HG03565 (cell line): Measurements from ENCODE around the gene ZNF317.

Experiments used
- ATAC-seq: cut with Tn5 transposase; IDR thresholded peaks from one replicate; pipeline ENCODE4 v1.9.1; 2021; ENCODE audit warnings: mild to moderate bottlenecking, moderate library complexity; ENCODE audit not compliant: unreplicated experiment

Gene ZNF317

DNA sequence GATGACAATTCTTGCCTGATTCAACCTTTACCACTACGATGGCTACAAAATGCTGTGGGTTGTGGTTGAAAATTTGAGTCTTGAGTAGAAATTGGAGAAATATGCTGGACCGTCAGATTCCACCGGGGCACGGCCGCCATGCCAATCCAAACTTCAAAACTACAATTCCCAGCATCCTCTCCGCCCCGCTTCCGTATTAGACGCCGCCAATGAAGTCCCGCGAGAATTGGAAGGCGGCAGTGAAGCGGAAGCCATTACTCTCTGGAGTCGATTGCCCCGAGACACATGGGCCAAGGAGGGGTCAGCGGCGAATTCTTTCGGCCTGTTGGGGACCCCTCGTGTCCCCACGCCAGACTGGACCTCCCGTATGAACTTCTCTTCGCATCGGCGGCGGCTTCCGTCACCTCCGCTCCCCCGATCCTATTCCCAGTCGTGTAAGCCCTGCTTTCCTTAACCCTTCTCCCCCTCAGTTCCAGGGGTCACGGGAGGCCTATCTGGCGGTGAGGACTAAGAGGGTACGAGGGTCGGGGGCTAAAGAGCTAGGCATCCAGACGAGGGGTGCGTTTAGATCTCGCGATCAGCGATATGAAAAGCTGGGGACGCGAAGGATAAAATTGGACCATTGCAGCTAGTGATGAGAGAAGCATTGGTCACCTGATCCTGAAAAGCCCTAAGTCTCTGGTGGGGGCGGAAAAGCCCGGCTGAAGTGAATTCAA is at the start of gene ZNF317:
Gene ZNF317, plus strand, starts transcription at position 239 of the 716 bp plus-strand sequence. CDS start 15,620 bp downstream, outside the sequence.
- ATAC-seq: peak; percentile 67

DNA sequence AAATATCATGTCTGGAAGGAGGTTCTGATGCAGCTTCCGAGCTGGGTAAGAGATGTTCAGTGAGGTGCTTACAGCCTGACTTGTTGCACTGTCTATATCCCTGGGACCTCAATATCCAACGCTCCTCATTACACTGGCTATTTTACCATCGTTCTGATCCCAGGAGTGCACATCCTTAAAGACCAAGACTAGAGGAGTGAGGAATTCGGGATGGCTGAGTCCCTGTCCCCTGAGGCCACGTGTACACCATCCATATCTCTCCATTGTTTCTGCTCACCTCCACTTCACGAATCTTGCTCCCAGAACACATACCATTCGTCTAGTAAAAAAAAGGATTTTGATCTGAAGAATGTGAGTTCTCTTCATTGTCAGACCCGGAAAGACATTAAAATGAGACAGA is 32.8 kb upstream of the ZNF317 start, which contains the start of gene OR7G2:
Gene OR7G2, minus strand, starts transcription at position 101 of the 400 bp plus-strand sequence. CDS start 4,232 bp downstream, outside the sequence.
- no peak for ATAC-seq

DNA sequence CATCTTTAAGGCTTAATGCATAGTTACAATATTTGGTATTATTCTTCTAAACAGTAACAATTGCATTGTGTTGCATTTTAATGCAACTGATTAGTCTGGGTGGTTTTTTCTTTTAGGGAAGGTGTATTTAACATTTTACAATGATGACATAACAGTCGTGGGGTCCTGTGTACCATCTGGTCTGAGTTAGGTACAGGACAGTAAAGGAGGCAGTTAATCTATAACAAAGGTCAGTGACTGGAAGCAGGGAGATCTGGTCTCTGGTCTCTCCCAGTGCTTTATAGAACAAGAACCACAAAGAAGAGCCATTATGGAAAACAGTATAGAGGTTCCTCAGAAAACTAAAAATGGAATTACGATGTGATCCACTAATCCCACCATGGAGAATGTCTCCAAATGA is 30.2 kb upstream of the ZNF317 start:
- no peak for ATAC-seq

DNA sequence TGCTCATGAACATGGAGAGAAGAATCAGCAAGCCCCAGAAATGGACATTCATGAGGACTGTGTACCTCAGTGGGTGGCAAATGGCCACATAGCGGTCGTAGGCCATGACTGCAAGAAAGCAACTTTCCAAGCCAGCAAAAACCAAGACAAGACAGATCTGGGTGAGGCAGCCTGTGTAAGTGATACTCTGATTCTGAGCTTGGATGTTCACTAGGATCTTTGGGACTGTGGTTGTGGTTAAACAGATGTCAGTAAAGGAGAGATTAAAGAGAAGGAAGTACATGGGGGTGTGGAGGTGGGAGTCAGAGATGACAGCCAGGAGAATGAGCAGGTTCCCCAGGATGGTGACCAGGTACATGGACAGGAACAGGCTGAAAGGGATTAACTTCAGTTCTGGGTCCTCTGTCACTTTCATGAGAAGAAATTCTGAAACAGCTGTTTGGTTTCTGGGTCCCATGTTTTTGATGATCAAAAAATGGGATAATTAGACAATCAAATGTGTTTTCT is 24.8 kb upstream of the ZNF317 start, which contains the start of gene OR7G1:
Gene OR7G1, minus strand, starts transcription at position 457 of the 507 bp plus-strand sequence. Its CDS starts 0 bp downstream, at position 457.
- ATAC-seq: no peak

DNA sequence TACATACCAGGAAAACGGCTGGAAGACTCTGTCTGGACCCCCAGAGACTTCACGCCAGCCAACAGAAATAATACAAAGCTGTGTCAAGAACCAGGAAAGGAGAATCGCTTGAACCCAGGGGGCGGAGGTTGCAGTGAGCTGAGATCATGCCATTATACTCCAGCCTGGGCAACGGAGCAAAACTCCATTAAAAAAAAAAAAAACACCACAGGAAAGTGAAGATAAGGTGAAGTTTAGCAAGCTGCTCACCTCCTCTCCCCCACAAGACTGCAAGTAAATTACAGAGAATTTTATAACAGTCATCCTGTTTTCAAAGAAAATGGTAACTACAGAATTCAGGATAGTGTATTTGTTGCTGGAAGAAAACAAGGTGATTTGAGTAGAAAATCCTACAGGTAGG is 23.6 kb upstream of the ZNF317 start:
- no peak for ATAC-seq

DNA sequence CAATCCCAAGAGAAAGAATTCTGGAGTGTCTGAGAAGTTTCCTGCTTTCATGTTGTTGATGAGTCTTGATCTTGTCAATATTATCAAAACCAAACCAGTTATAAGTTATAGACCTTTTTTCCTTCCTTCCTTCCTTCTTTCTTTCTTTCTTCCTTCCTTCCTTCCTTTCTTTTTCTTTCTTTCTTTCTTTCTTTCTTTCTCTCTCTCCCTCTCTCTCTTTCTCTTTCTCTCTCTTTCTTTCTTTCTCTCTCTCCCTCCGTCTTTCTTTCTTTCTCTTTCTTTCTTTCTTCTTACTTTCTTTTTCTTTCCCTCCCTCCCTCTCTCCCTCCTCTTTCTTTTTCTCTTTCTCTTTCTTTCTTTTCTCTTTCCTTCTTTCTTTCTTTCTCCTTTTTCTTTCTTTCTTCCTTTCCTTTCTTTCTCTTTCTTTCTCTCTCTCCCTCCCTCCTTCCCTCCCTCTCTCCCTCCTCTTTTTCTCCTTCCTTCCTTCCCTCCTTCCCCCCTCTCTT is 13.2 kb upstream of the ZNF317 start, which contains the start of gene OR7G3:
Gene OR7G3, minus strand, starts transcription at position 51 of the 506 bp plus-strand sequence. Its CDS starts 0 bp downstream, at position 51.
- no peak for ATAC-seq

DNA sequence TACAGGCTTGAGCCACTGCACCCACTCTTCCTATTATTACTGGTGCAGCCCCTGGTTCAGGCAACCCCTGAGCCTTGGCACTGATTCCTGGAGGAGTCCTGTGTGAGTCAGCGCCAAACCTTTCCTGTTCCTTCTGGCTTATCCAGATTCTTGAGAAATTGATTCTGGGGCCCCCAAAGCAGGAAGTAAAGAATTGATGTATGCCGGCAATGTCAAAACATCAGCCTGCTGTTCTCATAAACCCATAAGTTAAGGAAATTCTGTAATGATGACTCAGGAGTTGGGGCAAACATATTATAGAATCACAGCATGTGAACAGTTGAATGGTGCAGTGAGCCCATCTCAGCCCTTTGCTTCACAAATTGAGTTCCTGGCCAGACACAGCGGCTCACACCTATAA is 12.0 kb upstream of the ZNF317 start:
- no peak for ATAC-seq

DNA sequence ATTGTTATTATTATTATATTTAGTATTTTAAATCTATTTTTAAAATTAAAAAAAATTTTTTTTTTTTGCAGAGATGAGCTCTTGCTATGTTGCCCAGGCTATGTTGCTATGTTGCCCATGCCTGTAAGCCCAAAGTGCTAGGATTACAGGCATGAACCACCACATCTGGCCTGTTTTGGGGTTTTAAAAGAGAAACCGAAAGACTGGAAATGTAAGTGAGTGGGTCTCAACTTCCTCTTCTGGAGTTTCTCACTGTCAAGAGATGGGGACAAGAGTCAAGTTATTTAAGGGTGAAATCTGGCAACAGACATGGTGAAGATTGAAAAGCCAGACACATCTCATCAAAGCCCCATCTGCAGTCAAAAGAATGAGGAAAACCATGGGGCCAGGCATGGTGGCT is 9.2 kb upstream of the ZNF317 start:
- no peak for ATAC-seq

DNA sequence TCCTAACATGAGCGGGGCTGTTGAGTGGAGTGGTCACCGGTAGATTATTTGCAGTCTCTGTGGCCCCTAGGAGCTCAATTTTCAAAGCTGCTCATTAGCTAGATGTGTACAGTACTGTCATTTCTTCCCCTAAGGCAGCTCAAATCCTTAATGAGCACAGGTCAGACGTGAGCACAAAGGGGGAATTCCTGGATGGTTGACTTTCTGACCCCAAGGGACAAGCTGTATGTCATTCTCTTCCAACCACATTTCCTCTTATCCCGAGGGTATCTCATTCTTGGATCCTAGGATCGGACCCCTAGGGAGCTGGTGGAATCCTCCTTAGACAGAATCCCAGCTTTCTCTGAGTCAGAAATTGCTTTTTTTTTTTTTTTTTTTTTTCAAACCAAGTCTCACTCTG is 7.8 kb upstream of the ZNF317 start:
- no peak for ATAC-seq

DNA sequence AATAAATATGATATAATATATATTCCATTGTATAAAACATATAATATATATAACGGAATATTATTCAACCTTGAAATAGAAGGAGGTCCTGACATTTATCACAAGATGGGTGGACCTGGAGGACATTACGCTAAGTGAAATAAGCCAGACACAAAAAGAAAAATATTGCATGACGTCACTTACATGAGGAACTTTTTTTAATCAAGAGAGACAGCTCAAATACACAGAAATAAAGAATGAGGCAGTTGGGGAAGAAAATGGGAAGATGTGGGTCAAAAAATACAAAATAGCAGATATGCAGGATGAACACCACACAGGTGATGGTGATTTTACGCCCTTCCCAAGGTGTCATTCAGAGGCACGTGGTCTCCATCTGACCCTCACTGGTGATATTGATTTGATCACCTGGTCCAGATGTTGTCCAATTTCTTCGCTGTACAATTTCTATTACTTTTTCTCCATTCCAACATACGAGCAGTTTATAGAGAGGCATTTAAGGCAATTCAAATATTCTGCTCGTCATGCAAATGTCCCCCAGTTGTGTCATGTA is 513 bp upstream of the ZNF317 start:
- ATAC-seq: peak; percentile 13

DNA sequence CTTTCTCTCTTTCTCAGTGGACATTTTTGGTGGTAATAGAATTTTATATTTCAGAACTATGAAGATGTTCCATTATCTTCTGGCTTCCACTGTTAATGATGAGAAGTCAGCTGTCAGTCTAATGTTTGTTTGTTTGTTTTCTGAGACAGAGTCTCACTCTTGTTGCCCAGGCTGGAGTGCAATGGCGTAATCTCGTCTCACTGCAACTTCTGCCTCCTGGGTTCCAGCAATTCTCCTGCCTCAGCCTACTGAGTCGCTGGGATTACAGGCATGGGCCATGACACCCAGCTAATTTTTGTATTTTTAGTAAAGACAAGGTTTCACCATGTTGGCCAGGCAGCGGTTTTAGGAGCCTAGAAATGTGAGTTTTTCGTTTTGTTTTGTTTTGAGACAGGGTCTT is 4.7 kb downstream of the ZNF317 start:
- no peak for ATAC-seq

DNA sequence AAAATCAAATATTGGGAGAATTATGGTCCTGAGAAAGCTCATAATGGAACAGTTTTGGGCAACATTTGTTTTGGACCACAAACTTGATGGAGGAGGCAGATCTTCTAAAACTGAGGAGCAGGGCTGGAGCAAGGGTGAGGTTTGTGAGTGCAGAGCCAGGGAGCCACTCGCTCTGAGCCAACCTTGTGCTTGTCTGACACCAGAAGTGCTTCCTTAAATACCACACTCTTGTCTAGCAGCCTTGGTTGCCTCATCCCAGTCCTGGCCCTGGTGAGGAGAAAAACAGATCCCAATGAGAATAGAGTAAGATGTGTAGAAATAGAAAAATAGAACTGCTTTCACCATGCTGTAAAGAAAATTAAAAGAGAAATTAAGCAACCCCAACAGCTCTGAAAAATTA is 6.7 kb downstream of the ZNF317 start:
- no peak for ATAC-seq

DNA sequence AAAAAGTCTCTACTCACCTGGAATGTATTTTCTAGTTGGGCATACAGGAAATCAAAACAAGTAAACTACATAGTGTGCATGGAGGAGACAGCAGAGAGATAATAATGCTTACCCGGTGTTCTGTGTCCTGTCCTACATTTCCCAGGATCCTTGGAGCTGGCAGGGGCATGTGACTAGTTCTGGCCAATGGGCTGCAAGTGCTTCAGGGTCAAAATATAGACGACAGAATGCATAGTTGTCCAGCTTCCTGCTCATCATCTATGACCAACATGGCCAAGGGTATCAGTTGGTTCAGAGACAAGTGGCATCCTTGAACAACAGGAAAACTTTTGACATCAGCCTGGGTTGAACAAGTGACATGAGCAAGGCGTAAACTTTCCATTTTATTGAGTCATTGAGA is 8.5 kb downstream of the ZNF317 start:
- ATAC-seq: no peak

DNA sequence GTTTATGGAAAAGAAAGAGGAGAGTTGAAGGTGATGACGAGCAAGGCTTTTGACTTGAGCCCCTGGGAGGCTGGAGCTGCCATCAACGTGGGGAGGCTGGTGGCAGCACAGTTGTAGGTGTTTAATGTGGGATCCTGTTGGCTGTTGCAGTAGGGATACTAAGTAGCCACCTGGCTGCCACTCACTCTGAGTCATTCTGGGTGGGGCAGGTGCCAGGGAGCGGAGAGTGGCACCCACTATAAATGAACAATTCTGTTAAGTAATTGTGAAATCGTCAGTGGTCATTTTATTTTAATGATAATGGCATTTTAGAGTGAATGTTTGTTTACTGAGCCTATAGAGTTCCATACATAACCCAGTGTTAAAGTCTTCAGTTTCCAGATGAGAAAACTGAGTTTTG is 9.8 kb downstream of the ZNF317 start:
- ATAC-seq: no peak

DNA sequence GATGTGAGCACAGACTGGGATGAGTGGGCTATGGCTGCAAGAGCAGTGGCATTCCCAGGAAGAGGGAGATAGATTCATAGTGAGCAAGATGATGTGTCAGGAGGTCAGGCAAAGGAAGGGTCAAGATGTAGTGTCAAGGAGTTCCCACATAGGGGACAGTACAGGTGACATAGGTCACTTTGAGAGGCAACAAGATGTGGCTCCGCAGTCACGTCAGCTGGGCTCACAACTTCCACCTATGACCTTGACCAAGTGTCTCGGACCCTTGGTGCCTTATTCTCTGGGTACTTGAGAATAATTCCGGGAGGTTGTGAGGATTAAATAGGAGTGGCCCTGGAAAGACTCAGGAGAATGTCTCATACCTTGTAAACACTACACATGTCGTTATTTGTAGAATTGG is 10.5 kb downstream of the ZNF317 start:
- no peak for ATAC-seq

DNA sequence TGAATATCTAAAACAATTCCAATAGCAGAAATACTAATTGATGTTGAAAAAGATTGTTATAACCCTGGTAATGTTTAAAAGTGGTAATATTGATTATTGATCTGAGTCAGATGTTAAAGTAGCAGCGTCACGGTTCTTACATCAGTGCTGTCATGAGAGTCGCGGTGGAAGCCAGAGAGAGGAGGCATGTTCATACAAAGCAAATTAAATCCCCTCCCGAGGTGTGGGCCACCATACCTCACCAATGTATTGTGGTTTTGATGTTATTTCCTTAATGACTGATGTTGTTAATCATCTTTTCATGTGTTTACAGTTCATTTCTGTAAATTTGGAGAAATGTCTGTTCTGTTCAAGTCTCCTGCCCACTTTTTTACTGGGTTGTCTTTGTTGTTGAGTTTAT is 11.2 kb downstream of the ZNF317 start:
- no peak for ATAC-seq

DNA sequence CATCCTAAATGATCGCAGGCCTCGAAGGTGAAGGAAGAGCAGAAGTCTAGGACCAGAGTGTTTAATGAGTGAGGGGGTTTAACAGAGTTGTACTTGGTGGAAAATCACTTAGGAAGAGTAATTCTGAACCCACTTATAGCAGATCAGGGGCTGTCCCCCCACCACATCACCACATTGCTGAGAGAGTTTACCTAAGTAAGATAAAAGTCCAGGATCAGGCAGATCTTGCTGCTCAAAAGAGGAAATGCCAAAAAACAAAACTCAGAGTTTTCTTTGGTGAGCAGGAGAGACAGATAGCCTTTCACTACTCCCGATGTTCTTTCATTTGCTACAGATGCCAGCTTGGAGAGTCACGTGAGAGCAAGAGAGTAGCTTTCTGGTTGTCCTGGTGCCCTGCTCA is 15.4 kb downstream of the ZNF317 start:
- ATAC-seq: no peak

DNA sequence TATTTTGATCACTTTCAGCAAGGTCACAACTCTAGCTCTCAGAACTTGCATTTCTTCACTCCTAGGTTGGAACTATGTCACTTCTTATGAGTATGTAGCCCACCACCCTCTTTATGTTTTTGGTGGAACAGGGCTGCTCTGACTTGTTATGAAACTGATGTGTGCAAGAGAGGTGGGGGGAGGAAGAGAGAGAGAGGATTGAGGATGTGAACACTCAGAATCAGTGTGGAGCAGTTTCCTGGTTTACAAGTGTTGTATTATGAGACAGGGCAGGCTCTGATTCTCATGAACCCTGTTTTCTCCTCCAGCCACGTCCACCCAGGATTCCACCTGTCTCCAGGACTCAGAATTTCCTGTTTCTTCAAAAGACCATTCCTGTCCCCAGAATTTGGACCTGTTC is 16.1 kb downstream of the ZNF317 start:
- ATAC-seq: no peak

DNA sequence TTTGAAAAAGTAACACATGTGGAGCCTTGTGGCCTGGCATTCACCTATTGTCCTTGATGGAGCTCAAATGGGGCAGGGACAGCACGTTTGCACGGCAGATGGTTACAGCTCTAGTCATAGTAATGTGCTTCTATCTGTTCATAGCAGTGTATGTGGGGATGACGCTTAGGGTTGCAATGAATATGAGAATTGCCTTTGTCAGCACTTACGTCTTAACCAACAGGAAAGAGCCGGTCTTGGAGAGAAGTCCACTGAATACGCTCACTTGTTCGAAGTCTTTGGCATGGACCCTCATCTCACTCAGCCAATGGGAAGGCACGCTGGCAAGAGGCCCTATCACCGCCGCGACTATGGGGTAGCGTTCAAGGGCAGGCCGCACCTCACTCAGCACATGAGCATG is 19.7 kb downstream of the ZNF317 start:
- no peak for ATAC-seq

DNA sequence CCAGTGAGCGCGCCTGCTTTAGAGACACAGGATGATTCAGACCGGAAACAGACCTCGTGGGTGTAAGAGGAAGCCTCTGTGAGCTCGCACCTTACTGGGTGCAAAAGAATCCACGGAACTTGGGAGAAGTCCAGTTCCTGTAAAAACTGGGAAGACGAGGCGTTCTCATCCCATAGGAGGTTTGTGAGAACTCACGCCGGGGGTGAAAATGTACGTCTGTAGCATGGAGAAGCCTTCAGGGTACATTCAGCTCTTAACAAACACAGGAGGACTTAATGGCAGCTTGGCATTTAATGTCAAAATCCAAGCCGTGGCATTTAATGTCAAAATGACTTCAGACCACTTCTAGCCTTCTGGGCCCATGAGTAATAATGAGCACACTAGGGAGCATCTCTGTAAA is 21.2 kb downstream of the ZNF317 start:
- no peak for ATAC-seq

DNA sequence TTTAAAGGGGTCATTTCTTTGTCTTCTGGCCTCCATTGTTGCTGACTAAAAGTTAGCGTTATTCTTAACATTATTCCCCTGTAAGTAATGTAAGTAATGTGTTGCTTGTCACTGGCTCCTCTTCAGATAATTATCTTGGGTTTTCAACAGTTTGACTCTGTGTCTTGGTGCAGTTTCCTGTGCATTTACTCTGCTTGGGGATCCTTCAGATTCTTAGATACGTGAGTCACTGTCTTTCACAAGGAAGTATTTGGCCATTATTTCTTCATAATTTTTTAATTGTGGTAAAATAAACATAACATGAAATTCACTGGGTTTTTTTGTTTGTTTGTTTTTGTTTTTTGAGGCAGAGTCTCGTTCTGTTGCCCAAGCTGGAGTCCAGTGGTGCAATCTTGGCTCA is 25.1 kb downstream of the ZNF317 start:
- no peak for ATAC-seq

DNA sequence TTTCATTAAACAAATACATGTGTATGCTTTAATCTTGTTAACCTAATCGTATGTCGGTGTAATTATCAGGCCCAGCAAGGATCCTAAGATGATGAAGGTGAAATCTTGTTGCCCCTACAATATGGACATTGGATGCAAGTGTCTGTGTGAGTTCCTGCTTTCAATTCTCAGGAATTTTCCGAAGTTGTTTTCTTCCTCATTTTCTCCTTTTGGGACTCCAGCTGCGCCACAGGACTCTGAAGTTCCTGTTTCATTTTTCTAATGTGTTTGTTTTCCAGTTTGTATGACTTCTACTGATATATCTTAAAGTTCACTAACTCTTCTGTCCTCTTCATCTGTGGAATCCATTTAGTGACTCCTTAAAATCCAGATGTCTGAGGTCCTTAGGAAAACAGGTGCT is 26.6 kb downstream of the ZNF317 start:
- ATAC-seq: no peak
